ENCODE measurements around the gene CAV2.
A peak's percentile ranks its signal among the peaks of the same experiment; 100 is the strongest.
"Not testable (repeated sequence)": the region's sequence is repeated elsewhere in the genome, so short reads cannot be mapped to it uniquely, and the experiment has no call there.

The CAV2 gene

DNA sequence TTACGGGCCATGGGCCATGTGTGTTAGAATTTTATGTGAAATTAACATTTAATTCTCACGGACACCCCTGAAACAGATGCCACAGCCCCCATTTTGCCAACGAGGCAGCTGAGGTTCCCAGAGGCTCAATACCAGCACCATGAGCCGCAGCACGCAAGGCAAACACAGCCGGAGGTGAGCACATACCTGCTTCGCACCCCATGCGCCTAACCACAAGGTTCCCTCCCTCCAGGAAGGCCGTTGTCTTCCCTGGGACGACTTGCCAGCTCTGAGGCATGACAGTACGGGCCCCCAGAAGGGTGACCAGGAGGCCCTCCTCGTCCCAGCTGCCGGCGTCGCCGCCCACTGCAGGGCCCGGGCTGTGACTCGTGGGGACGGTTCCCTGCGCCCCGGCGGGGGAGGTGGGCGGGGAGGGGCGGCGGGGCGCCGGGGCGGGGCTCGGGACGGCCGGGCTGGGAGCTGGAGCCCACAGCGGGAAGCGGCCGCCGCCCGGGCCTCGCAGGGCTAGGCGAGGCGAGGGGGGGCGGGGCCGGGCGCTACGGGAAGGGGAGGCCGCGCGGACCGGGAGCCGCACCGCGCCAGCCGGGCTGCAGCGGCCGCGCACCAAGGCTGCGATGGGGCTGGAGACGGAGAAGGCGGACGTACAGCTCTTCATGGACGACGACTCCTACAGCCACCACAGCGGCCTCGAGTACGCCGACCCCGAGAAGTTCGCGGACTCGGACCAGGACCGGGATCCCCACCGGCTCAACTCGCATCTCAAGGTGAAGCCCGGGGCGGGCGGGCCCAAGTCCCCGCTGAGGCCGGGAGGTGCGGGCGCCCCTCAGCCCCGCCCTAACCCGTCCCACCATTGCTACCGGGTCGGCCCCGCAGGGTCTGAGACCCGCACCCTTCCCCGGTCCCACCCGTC is at the start of gene CAV2:
CAV2 (plus strand) TSS at position 571 of the 910 bp plus-strand sequence; CDS start at position 615, 44 bp downstream.
- H3K27me3 Mint-ChIP-seq: peaks cover 67% of the 10 kb centered on the region
- peak within 1 kb of the TSS; percentile 19 for H3K27ac Mint-ChIP-seq
- no peaks in the 10 kb centered on the region for H3K9me3 Mint-ChIP-seq
- peaks cover 10% of the 10 kb centered on the region for H3K4me1 Mint-ChIP-seq (ENCODE audit: low read depth)
- H3K36me3 Mint-ChIP-seq (ENCODE audit: low read depth): no peaks in the 10 kb centered on the region
- peak within 1 kb of the TSS; percentile 65 for H3K4me3 Mint-ChIP-seq

DNA sequence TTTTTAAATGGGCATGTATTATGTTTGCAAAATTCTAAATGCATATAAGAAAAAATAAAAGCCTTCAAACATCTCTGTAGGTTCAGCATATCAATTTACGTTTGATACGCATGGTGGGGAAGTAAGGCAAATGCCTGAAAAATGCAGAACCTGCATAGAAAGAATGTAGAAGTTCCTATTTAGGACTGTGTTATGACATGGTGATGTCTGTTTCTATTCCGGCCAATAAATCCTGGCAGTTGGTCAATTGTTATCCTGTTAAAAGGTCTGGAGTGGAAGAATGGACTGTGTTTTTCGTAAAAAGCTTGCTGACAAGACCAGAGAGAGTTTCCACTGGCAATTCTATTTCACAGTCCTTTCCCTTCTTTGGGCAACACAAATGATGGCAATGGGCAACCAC is 49.6 kb upstream of the CAV2 start:
- Mint-ChIP-seq H3K36me3 (ENCODE audit: low read depth) (no peaks in the 10 kb centered on the region), H3K4me3 (no peak overlapping the region), H3K27ac (no peak overlapping the region), H3K27me3 (peaks cover 15% of the 10 kb centered on the region), H3K4me1 (ENCODE audit: low read depth) (no peaks in the 10 kb centered on the region), H3K9me3 (no peaks in the 10 kb centered on the region)

GRCh38 chr7:116451957-116452729 is 47.4 kb upstream of the CAV2 start:
- no peak overlapping the region for H3K4me3 Mint-ChIP-seq
- no peaks in the 10 kb centered on the region for H3K36me3 Mint-ChIP-seq (ENCODE audit: low read depth)
- no peaks in the 10 kb centered on the region for H3K9me3 Mint-ChIP-seq
- peaks cover 8% of the 10 kb centered on the region for H3K27me3 Mint-ChIP-seq
- no peak overlapping the region for H3K27ac Mint-ChIP-seq
- no peaks in the 10 kb centered on the region for H3K4me1 Mint-ChIP-seq (ENCODE audit: low read depth)

- H3K27ac Mint-ChIP-seq: no peak overlapping the region
- H3K4me1 Mint-ChIP-seq (ENCODE audit: low read depth): no peaks in the 10 kb centered on the region
- H3K27me3 Mint-ChIP-seq: peaks cover 3% of the 10 kb centered on the region
- no peak overlapping the region for H3K4me3 Mint-ChIP-seq
- H3K9me3 Mint-ChIP-seq: no peaks in the 10 kb centered on the region
- H3K36me3 Mint-ChIP-seq (ENCODE audit: low read depth): no peaks in the 10 kb centered on the region
Observed at GRCh38 chr7:116454377-116454776, 45.2 kb upstream of the CAV2 start.

DNA sequence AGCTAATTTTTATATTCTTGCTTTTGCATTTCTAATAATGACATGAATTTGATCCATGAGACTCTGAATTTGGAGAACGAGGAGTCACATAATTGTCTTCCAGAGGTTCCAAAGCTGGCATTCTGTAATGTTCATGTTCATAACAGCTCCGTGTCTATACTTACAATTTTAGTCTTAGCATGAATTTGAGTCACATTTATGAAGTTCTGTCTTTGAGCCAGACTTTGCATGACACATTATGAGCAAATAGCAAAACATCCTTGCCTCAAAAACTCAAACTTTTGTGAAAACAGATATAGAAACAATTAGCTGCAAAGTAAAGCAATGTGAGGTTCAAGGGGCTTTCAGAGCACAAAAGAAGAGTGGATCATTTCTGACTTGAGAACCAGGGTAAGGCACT is 44.5 kb upstream of the CAV2 start:
- no peaks in the 10 kb centered on the region for H3K4me1 Mint-ChIP-seq (ENCODE audit: low read depth)
- H3K27ac Mint-ChIP-seq: no peak overlapping the region
- H3K4me3 Mint-ChIP-seq: no peak overlapping the region
- no peaks in the 10 kb centered on the region for H3K36me3 Mint-ChIP-seq (ENCODE audit: low read depth)
- H3K9me3 Mint-ChIP-seq: no peaks in the 10 kb centered on the region
- H3K27me3 Mint-ChIP-seq: peaks cover 3% of the 10 kb centered on the region

- Mint-ChIP-seq H3K27me3 (peaks cover 3% of the 10 kb centered on the region), H3K36me3 (ENCODE audit: low read depth) (no peaks in the 10 kb centered on the region)
Observed at GRCh38 chr7:116455499-116455898, 44.0 kb upstream of the CAV2 start.

GRCh38 chr7:116461500-116461899 is 38.0 kb upstream of the CAV2 start:
- no peaks in the 10 kb centered on the region for H3K9me3 Mint-ChIP-seq
- no peak overlapping the region for H3K27ac Mint-ChIP-seq
- H3K4me3 Mint-ChIP-seq: no peak overlapping the region
- H3K4me1 Mint-ChIP-seq (ENCODE audit: low read depth): no peaks in the 10 kb centered on the region
- no peaks in the 10 kb centered on the region for H3K36me3 Mint-ChIP-seq (ENCODE audit: low read depth)
- peaks cover 3% of the 10 kb centered on the region for H3K27me3 Mint-ChIP-seq

More at GRCh38 chr7:116455499-116455898, 44.0 kb upstream of the CAV2 start:
- Mint-ChIP-seq H3K4me1 (ENCODE audit: low read depth) (no peaks in the 10 kb centered on the region), H3K4me3 (no peak overlapping the region), H3K27ac (no peak overlapping the region), H3K9me3 (no peaks in the 10 kb centered on the region)

- Mint-ChIP-seq H3K4me1 (ENCODE audit: low read depth) (no peaks in the 10 kb centered on the region), H3K36me3 (ENCODE audit: low read depth) (no peaks in the 10 kb centered on the region), H3K27ac (no peak overlapping the region), H3K4me3 (no peak overlapping the region), H3K27me3 (peaks cover 8% of the 10 kb centered on the region), H3K9me3 (no peaks in the 10 kb centered on the region)
Observed at GRCh38 chr7:116463956-116464355, 35.6 kb upstream of the CAV2 start.

- Mint-ChIP-seq H3K4me3 (no peak overlapping the region), H3K36me3 (ENCODE audit: low read depth) (no peaks in the 10 kb centered on the region), H3K9me3 (no peaks in the 10 kb centered on the region), H3K27ac (no peak overlapping the region), H3K4me1 (ENCODE audit: low read depth) (no peaks in the 10 kb centered on the region), H3K27me3 (peaks cover 8% of the 10 kb centered on the region)
Observed at GRCh38 chr7:116464375-116464774, 35.2 kb upstream of the CAV2 start.

GRCh38 chr7:116465125-116465524 is 34.4 kb upstream of the CAV2 start:
- Mint-ChIP-seq H3K36me3 (ENCODE audit: low read depth) (no peaks in the 10 kb centered on the region), H3K27me3 (peaks cover 8% of the 10 kb centered on the region), H3K4me3 (no peak overlapping the region), H3K9me3 (no peaks in the 10 kb centered on the region), H3K4me1 (ENCODE audit: low read depth) (no peaks in the 10 kb centered on the region), H3K27ac (no peak overlapping the region)

DNA sequence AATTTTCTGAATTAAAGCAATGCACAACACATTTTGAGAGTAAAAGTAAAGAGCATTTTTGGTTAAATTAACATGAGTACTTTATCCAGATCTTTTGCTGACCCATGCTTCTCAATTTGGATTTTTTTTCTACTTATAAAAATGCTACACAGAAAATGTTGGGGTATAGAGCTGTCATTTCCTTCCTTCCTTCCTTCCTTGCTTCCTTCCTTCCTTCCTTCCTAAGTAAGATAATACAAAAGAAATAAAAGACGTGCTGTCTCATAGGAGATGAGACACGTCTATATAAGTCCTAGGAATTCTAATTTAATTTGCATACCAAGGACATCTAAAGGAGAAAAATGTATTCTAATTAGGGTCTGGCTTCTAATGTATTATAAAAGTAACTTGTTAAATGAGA is 31.0 kb upstream of the CAV2 start:
- no peaks in the 10 kb centered on the region for H3K36me3 Mint-ChIP-seq (ENCODE audit: low read depth)
- H3K27me3 Mint-ChIP-seq: peaks cover 22% of the 10 kb centered on the region
- no peak overlapping the region for H3K4me3 Mint-ChIP-seq
- H3K9me3 Mint-ChIP-seq: no peaks in the 10 kb centered on the region
- no peak overlapping the region for H3K27ac Mint-ChIP-seq
- no peaks in the 10 kb centered on the region for H3K4me1 Mint-ChIP-seq (ENCODE audit: low read depth)

DNA sequence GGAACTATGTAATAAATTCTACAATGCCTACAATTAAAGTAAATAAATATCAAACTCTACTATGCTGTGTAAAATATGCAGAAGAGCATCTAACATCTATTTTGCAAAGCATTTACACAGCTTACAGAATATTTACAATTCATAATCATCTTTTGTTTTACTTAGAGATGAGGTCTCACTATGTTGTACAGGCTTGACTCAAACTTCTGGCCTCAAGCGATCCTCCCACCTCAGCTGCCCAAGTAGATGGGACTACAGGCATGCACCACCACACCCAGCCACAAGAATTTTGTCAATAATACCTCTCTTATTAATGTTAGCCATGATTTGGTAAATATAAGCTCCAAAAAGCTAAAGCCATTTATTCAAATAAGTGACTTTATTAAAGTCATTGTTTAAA is 21.9 kb upstream of the CAV2 start:
- no peak overlapping the region for H3K4me3 Mint-ChIP-seq
- no peaks in the 10 kb centered on the region for H3K4me1 Mint-ChIP-seq (ENCODE audit: low read depth)
- peaks cover 5% of the 10 kb centered on the region for H3K9me3 Mint-ChIP-seq
- no peaks in the 10 kb centered on the region for H3K36me3 Mint-ChIP-seq (ENCODE audit: low read depth)
- peaks cover 36% of the 10 kb centered on the region for H3K27me3 Mint-ChIP-seq
- no peak overlapping the region for H3K27ac Mint-ChIP-seq

- Mint-ChIP-seq H3K4me1 (ENCODE audit: low read depth) (no peaks in the 10 kb centered on the region), H3K4me3 (no peak overlapping the region), H3K9me3 (peaks cover 5% of the 10 kb centered on the region), H3K36me3 (ENCODE audit: low read depth) (no peaks in the 10 kb centered on the region), H3K27ac (no peak overlapping the region), H3K27me3 (peaks cover 33% of the 10 kb centered on the region)
Observed at GRCh38 chr7:116478834-116479233, 20.7 kb upstream of the CAV2 start.

DNA sequence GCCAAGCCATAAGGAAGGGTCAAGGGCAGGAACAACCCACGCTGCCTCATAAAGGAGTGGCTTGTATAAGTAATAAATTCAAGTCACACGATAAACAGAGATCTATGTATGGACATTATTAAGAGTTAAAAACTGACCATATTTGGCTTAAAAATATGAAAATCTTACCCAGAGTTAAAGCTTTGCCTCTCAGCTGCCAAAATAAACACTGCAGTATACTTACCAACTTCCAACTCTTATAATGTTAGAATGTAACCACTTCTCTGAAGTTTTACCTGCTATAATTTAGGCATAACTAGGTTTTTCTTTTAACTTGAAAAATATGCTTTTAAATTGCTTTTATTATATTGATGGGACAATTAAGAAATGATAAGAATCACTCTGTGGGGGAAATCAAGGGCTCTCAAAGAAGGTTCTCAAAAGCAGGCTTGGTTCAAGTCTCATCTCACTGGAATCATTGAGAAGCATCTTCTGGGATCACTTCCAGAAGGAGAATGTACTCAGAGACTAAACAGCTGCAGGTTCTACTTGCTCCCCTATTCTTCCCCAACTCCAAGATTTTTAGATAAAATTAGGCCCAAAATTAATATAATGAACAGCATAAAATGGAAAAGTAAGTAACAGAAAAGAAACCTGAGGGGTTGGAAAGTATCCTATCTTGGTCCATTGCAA is 16.1 kb upstream of the CAV2 start:
- Mint-ChIP-seq H3K27ac (no peak overlapping the region), H3K4me3 (no peak overlapping the region), H3K9me3 (no peaks in the 10 kb centered on the region), H3K36me3 (ENCODE audit: low read depth) (no peaks in the 10 kb centered on the region), H3K4me1 (ENCODE audit: low read depth) (no peaks in the 10 kb centered on the region), H3K27me3 (peaks cover 35% of the 10 kb centered on the region)

- not testable (repeated sequence) for H3K27ac Mint-ChIP-seq; H3K4me1 Mint-ChIP-seq (ENCODE audit: low read depth); H3K4me3 Mint-ChIP-seq; H3K36me3 Mint-ChIP-seq (ENCODE audit: low read depth); H3K9me3 Mint-ChIP-seq
- H3K27me3 Mint-ChIP-seq: peaks cover 38% of the 10 kb centered on the region
Observed at GRCh38 chr7:116484389-116484788, 15.1 kb upstream of the CAV2 start.

Measured in stimulated activated naive CD8-positive, alpha-beta T cell treated with anti-CD3 and anti-CD28 coated beads, Interleukin-15, Interleukin-2, amounts not matched to agents 100 ng/mL and 50 ng/mL, for 24 hours (primary cell).